Amniotic stem cell (primary cell): Measurements from ENCODE around the gene ACOT8.
"Not testable (repeated sequence)": the region's sequence is repeated elsewhere in the genome, so short reads cannot be mapped to it uniquely, and the experiment has no call there.

Experiments used
- DNase-seq: peaks from one replicate; lab custom pipeline; 2025; lab: John Stamatoyannopoulos, UW

ACOT8 gene

GRCh38 chr20:45887346-45887715, 30.1 kb upstream of the ACOT8 start, which contains the start of gene SPATA25:
SPATA25 (minus strand) TSS chr20:45887622; CDS start chr20:45887590, 32 bp downstream.
- DNase-seq: no peak

DNA sequence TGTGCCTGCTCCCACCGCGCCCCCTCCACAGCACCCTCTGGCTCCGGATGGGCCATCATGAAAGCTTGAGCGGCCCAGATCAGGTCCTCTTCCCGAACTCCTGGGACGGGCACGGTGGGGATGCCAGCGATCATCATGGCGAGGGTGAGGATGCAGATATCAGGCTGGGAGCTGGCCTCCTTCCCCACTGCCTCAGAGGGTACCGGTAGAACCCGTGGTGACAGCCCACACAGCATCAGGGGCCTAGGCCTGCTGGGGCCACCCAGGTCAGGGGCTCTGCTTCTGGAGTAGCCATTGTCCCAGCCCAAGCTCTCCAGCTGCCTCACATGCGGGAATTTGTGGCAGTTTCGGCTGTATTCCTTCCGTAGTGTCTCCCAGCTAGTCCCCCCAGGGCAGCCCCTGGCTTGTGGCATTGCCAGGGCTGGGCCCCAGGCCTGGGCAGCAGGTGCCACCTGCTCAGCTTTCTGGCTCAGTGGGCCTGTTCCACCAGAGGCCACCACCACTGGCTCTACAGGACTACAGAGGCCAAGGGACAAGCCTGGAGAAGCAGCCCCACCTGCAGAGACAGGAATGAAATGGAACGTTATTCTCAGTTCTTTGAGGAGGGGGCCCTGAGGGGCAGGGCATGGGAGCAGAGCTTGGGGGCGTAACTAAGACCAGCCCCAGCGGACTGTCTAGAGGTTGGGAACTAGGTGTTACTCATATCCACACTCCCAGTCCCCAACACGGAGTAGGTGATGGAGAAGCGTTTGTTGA, 29.6 kb upstream of the ACOT8 start:
- DNase-seq: no peak

- DNase-seq: no peak
Observed at GRCh38 chr20:45883100-45883469, 25.9 kb upstream of the ACOT8 start.

- no peak for DNase-seq
Observed at GRCh38 chr20:45882469-45883099, 25.4 kb upstream of the ACOT8 start.

GRCh38 chr20:45880988-45881788, 24.0 kb upstream of the ACOT8 start, which contains the start of gene ZSWIM1:
ZSWIM1 (plus strand) TSS chr20:45881227; CDS start chr20:45882593, 1,366 bp downstream.
- DNase-seq: peak; percentile 97

DNA sequence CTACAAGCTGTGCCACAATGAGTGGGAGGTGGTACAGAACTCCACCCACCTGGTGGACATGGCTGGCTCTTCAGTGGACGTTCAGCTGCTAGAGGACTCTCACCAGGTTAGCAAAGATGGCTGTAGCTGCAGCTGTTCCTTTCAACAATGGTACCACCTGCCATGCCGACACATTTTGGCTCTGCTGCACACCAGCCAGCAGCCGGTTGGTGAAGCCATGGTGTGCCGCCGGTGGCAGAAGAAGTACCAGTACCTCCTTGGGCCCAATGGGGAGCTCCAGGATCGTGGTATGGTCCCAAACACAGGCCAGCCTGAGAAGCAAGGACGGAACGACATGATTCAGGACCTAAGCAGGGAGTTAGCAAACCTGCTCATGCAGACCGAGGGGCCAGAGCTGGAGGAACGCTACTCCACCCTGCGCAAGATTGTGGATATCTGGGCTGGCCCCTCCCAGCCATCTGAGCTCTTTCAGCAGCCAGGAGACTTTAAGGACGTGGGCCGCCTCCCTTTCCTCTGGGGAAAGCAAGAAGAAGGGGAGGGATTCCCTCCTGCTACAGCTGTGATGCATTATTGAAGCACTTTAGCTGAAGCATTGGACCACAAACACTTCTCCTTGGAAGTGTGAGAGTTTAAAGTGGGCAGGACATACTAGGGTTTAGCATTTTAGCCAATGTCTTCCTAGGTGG, 21.0 kb upstream of the ACOT8 start:
- DNase-seq: no peak

DNA sequence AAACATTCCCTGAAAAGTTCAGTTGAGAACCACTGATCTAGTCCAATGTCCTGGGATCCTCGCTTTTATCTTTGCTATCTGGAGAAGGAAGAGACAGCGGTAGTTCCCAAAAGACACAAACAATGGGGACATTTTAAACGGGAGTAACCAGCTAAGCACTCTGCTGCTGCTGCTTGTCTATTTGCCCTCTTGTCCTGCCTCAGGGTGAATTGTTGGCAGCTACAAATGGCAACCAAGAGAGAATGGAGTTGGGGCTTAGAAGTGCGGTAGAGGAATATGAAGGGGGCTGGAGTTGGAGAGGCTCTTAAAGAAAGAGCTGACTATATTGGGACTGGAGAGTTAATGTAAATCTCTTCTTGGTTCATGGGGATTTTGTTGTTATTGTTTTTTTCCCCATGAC, 17.4 kb upstream of the ACOT8 start:
- DNase-seq: no peak

DNA sequence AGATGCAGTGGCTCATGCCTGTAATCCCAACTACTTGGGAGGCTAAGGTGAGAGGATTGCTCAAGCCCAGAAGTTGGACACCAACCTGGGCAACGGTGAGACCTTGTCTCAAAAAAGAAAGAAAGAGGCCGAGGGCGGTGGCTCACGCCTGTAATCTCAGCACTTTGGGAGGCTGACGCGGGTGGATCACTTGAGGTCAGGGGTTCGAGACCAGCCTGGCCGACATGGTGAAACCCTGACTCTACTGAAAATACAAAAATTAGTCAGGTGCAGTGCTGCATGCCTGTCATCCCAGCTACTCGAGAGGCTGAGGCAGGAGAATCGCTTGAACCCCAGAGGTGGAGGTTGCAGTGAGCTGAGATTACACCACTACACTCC, 16.9 kb upstream of the ACOT8 start:
- not testable (repeated sequence) for DNase-seq

DNA sequence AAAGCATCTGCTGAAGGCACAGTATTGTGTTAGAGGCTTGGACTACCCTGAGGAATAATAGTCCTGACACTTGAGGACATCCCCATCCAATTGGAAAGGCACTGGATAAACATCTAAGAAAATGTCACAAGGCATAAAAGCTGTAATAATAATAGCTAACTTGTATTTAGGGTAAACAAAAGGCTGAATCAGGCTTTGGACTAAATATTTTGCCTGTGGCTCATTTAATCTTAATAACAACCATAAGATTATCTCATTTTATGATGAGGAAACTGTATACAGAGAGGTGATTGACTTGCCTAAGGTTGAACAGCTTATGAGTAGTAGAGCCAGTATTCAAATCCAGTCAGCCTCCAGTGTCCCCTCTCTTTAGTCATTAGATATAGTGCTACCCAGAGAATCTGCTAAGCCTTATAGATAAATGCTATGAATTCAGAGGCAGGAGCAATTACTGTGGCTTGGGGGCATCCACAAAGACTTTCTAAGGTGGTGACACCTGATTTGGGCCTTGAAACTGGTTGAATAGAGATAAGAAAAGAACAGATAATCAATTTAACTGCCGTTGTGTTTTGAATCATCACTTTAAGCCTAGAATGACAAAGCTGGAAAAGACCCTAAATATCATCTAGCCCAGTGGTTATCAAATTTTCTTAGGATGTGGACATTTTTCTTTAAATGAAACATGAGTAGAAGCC, 16.4 kb upstream of the ACOT8 start:
- no peak for DNase-seq

DNA sequence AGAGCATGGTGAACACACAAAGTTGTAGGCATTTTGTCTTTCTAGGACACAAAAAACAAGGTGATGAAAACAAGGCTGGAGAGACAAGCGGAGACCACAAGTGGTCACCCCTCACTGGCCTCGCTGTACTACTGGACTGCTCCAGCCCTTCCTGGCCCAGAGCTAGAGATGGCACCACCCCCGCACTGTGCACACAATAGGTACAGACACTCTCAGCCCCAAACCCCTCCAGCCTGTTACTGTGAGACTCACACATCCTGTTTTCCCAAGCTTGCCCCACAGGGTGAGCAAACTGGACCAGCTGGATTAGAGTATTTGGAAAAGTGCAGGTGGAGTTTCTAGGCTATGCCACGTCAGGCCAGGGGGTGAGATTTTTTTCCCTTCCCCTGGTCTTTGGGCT, 15.4 kb upstream of the ACOT8 start:
- DNase-seq: no peak

GRCh38 chr20:45867819-45868176, 10.6 kb upstream of the ACOT8 start:
- DNase-seq: peak; percentile 10

- DNase-seq: no peak
Observed at GRCh38 chr20:45867136-45867818, 10.1 kb upstream of the ACOT8 start.

DNA sequence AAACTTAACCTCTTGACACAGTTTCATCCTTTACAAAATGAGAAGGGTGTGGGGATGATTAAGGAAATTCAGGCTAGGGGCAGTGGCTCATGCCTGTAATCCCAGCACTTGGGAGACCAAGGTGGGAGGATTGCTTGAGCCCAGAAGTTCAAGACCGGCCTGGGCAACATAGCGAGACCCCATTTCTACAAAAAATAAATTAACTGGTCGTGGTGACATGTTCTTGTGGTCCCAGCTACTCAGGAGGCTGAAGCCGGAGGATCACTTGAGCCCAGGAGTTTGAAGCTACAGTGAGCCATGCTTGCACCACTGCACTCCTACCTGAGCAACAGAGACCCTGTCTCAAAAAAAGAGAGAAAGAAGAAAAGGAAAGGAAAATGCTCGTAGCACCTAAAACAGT, 9.3 kb upstream of the ACOT8 start:
- no peak for DNase-seq

DNA sequence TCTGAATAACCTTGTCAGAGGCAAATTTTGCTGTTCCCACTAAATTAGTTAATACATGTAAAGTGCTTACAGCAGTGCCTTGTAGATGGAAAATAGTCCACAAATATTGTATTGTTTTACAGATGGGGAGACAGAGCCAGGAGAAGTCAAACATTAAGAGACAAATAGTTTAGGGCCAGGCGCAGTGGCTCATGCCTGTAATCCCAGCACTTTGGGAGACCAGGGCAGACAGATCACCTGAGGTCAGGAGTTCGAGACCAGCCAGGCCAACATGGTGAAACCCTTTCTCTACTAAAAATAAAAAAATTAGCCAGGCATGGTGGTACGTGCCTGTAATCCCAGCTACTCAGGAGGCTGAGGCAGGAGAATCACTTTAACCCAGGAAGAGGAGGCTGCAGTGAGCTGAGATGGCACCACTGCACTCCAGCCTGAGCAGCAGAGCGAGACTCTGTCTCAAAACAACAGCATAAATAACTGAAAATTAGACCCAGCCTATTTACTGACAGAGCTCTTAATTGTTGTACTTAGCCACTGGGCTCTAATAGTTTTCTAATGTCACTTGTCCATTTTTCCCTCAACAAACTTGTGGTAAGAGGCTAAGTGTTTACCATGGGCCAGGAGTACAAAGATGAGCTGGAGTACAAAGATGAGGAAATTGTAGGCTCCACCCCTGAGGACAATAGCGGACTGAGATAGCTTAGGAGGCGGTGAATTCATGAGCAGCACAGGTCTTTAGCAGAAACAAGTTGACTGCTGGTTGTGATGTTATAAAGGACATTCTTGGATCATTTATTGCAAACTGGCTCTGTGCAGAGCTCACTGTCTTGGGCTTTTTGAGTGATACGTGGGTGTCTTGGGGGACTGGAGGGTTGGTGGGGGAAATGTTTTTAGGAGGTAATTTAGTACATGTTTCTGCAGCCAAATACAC, 6.6 kb upstream of the ACOT8 start:
- no peak for DNase-seq

GRCh38 chr20:45861221-45862075, 4.3 kb upstream of the ACOT8 start:
- DNase-seq: no peak

DNA sequence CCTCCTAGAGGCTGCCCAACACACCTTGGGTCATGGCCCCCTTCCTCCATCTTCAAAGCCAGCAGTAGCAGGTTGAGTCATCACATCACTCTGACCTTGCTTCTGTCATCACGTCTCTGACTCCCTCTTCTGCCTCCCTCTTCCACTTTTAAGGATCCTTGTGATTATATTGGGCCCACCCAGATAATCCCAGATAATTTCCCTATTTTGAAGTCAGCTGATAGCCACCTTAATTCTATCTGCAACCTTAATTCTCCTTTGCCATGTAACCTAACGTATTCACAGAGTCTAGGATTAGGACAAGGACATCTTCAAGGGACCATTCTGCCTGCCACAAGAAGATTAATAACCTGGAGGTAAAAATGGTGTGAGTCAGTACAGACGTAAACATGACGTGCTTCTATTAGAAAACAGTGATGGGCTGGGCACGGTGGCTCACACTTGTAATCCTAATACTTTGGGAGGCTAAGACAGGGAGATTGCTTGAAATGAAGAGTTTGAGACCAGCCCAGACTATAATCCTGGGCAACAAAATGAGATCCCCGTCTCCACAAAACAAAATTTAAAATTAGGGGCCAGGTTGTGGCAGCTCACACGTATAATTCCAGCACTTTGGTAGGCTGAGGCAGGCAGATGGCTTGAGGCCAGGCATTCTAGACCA, 3.5 kb upstream of the ACOT8 start:
- no peak for DNase-seq

GRCh38 chr20:45859916-45860315, 2.7 kb upstream of the ACOT8 start:
- no peak for DNase-seq

DNA sequence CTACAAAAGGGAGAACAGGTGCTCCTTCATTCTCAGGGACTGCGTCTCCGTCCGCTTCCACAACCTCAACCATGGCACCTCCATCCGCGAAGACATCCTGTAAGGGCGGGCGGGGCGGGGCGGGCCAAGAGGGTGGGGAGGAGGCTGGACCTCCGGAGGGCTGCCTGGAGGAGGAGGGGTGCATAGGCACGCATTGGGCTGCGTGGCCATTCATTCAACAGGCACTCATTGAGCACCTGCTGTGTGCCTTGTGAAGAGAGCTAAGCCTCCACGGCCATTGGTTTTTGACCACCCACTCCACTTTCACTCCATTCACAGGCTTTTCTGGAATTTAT, 657 bp upstream of the ACOT8 start:
- no peak for DNase-seq

DNA sequence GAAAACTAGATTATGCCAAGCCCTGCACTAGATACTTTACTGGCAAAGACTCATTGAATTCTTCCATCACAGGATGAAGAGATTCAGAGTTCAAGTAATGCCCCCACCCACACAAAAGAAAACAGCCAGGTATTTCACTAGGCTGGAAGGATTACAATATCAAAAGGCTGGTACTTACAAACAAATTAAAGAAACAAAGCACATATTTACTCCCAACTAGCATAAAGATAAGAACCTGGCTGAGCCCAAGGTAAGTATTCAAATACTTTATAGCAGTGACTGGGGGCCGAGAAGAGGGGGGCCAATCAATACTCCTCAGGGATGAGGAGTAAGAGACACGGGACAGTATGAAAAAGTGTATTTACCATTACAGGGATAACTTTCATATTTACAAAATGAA, 3.7 kb downstream of the ACOT8 start:
- no peak for DNase-seq
